HEK293 (cell line): ENCODE data around the gene EME2.

Experiments
- CTCF ChIA-PET: fragments of 350-600 bp; formaldehyde crosslinking; extraction: SDS; loops from one replicate; lab custom pipeline; 2021; ENCODE audit warnings: antibody characterized with exemption; lab: Yijun Ruan, JAX
- POLR2A ChIA-PET: fragments of 300-600 bp; formaldehyde crosslinking; extraction: SDS; loops from one replicate; lab custom pipeline; 2020; ENCODE audit warnings: antibody characterized with exemption, inconsistent platforms; lab: Yijun Ruan, JAX
- H3K27ac ChIP-seq: fragments of 200-500 bp; sonication (Bioruptor generic); 2 replicates; pipeline ENCODE4 v1.5.1; 2014; ENCODE audit warnings: low read depth, low read length, control low read depth, inconsistent platforms; ENCODE audit errors: extremely low read depth
- H3K36me3 ChIP-seq, 2 experiments: fragments of 200-500 bp in 1 of 2; sonication (Bioruptor generic) in 1 of 2; 1 replicate in 1 of 2; 2 replicates in 1 of 2; pipeline ENCODE4 v1.5.1; 2014 to 2017; ENCODE audit warnings: inconsistent platforms in 2 of 2, low read length in 2 of 2; ENCODE audit not compliant: control insufficient read depth in 2 of 2, insufficient read depth in 1 of 2
- H3K4me1 ChIP-seq: fragments of 200-500 bp; sonication (Bioruptor generic); 2 replicates; pipeline ENCODE4 v1.5.1; 2014; ENCODE audit warnings: mild to moderate bottlenecking, low read length, inconsistent platforms; ENCODE audit not compliant: control insufficient read depth, insufficient read depth
- H3K4me3 ChIP-seq: 2 replicates; pipeline ENCODE4 v1.5.1; 2011; ENCODE audit warnings: low read depth, mild to moderate bottlenecking, control low read depth, low read length, moderate library complexity
- H3K9me3 ChIP-seq: fragments of 200-500 bp; sonication (Bioruptor generic); 2 replicates; pipeline ENCODE4 v1.5.1; 2014; ENCODE audit warnings: low read depth, low read length, inconsistent platforms; ENCODE audit not compliant: control insufficient read depth, insufficient read depth
- MEIS1 ChIP-seq: sonication (generic); formaldehyde crosslinking; IDR thresholded peaks from 2 replicates; pipeline ENCODE4 v1.8.1; 2022; ENCODE audit warnings: missing genetic modification reagents, mild to moderate bottlenecking, borderline replicate concordance
- PRDM1 ChIP-seq: fragments of 450-650 bp; formaldehyde crosslinking; IDR thresholded peaks from 2 replicates; pipeline ENCODE4; 2016; ENCODE audit warnings: missing biosample characterization, missing genetic modification characterization
- PRDM6 ChIP-seq: fragments of 450-650 bp; formaldehyde crosslinking; IDR thresholded peaks from 2 replicates; pipeline ENCODE4 v1.5.1; 2017; ENCODE audit warnings: missing biosample characterization, missing genetic modification characterization
- REPIN1 ChIP-seq: fragments of 450-650 bp; formaldehyde crosslinking; IDR thresholded peaks from 2 replicates; pipeline ENCODE4 v1.5.1; 2017; ENCODE audit warnings: missing biosample characterization, missing genetic modification characterization, low read depth
- TCF7L2 ChIP-seq: IDR thresholded peaks from 2 replicates; pipeline ENCODE4 v1.6.1; 2011; ENCODE audit warnings: low read depth, mild to moderate bottlenecking, inconsistent platforms, low read length, moderate library complexity, borderline replicate concordance
- ZBTB26 ChIP-seq: fragments of 450-650 bp; formaldehyde crosslinking; optimal IDR thresholded peaks from 2 replicates; pipeline ENCODE3; 2016; ENCODE audit warnings: missing biosample characterization, mild to moderate bottlenecking, missing genetic modification characterization
- ZBTB48 ChIP-seq: fragments of 450-650 bp; formaldehyde crosslinking; IDR thresholded peaks from 2 replicates; pipeline ENCODE4 v1.5.1; 2016; ENCODE audit warnings: missing biosample characterization, missing genetic modification characterization
- ZNF169 ChIP-seq: fragments of 450-650 bp; formaldehyde crosslinking; IDR thresholded peaks from 2 replicates; pipeline ENCODE4 v1.5.1; 2016; ENCODE audit warnings: missing biosample characterization, missing genetic modification characterization
- ZNF280C ChIP-seq: fragments of 450-650 bp; formaldehyde crosslinking; IDR thresholded peaks from 2 replicates; pipeline ENCODE4 v1.5.1; 2016; ENCODE audit warnings: missing biosample characterization, missing genetic modification characterization
- ZNF37A ChIP-seq: fragments of 450-650 bp; IDR thresholded peaks from 2 replicates; pipeline ENCODE4 v1.5.1; 2018; ENCODE audit warnings: missing biosample characterization, missing genetic modification characterization
- ZNF521 ChIP-seq: fragments of 450-650 bp; formaldehyde crosslinking; IDR thresholded peaks from 2 replicates; pipeline ENCODE4 v1.5.1; 2017; ENCODE audit warnings: missing biosample characterization, mild to moderate bottlenecking, missing genetic modification characterization
- ZNF596 ChIP-seq: fragments of 450-650 bp; IDR thresholded peaks from 2 replicates; pipeline ENCODE4 v1.5.0; 2018; ENCODE audit warnings: missing biosample characterization, mild to moderate bottlenecking, missing genetic modification characterization, moderate library complexity
- ZNF621 ChIP-seq: fragments of 450-650 bp; formaldehyde crosslinking; IDR thresholded peaks from 2 replicates; pipeline ENCODE4 v1.5.1; 2017; ENCODE audit warnings: missing biosample characterization, missing genetic modification characterization
- ZNF76 ChIP-seq: fragments of 450-650 bp; formaldehyde crosslinking; IDR thresholded peaks from 2 replicates; pipeline ENCODE4; 2016; ENCODE audit warnings: low read depth, missing biosample characterization, missing genetic modification characterization, borderline replicate concordance
- ZNF776 ChIP-seq: fragments of 450-650 bp; formaldehyde crosslinking; IDR thresholded peaks from 2 replicates; pipeline ENCODE4 v1.5.0; 2017; ENCODE audit warnings: missing biosample characterization, missing genetic modification characterization, borderline replicate concordance

Gene EME2

GRCh38 chr16:1787322-1788094 lies 14.9 kb downstream of the EME2 start:
- POLR2A ChIA-PET = interaction anchor here (1.5 kb wide), 1 partner anchor 10 kb away, joined by 3 read pairs; no protein-coding TSS in a partner anchor
- H3K36me3 ChIP-seq = peaks cover 11 to 60% of the 10 kb centered on the region in 2 experiments; a peak in 2 of 3 replicates
- no peak for TF ChIP-seq ZNF37A (tag by site-specific recombination)
- no peak for TF ChIP-seq REPIN1 (tag by site-specific recombination)
- TF ChIP-seq ZNF621 = no peak
- TF ChIP-seq ZNF776 (tag by site-specific recombination) = no peak
- no peak for TF ChIP-seq ZBTB48
- TF ChIP-seq MEIS1 = no peak
- TF ChIP-seq ZNF76 (tag by site-specific recombination) = no peak
- TF ChIP-seq PRDM1 (tag by site-specific recombination) = no peak
- no peak for TF ChIP-seq ZNF596 (tag by site-specific recombination)
- TF ChIP-seq PRDM6 (tag by site-specific recombination) = no peak
- TF ChIP-seq TCF7L2 = no peak
- TF ChIP-seq, all 188 proteins: peak for 0
- H3K9me3 ChIP-seq = no peaks in the 10 kb centered on the region
- no peak overlapping the region for H3K4me3 ChIP-seq
- no peak overlapping the region for H3K27ac ChIP-seq
- CTCF ChIA-PET = interaction anchor here (0.6 kb wide), 1 partner anchor 23 kb away, joined by 3 read pairs; no protein-coding TSS in a partner anchor
- 0 out of 2 replicates have a peak, but pooled peaks cover 2% of the 10 kb centered on the region for H3K4me1 ChIP-seq

GRCh38 chr16:1788095-1788707 lies 15.6 kb downstream of the EME2 start:
- Histone ChIP-seq H3K27ac (no peak overlapping the region), H3K4me1 (0 out of 2 replicates have a peak, but pooled peaks cover 2% of the 10 kb centered on the region), H3K36me3 (peaks cover 11 to 60% of the 10 kb centered on the region in 2 experiments; a peak in 2 of 3 replicates), H3K4me3 (no peak overlapping the region), H3K9me3 (no peaks in the 10 kb centered on the region)
- TF ChIP-seq ZNF76 (tag by site-specific recombination) (no peak), ZNF280C (no peak), ZNF169 (no peak), ZBTB26 (tag by site-specific recombination) (no peak), ZNF521 (no peak)
- ChIA-PET CTCF (no interaction called here), POLR2A (interaction anchor here (1.5 kb wide), 2 partner anchors 10 to 367 kb away, joined by 3 read pairs; partner anchors contain the start of gene TRAF7)
